ENCODE measurements around the gene RAD51D. TPM values are rescaled to one million over a fixed set of nuclear protein-coding genes. Genes with fewer than 3 reads are reported as not detected.
"Not testable (repeated sequence)": the region's sequence is repeated elsewhere in the genome, so short reads cannot be mapped to it uniquely, and the experiment has no call there.

RAD51D gene
- total RNA-seq, 2 experiments from 2014 or later, result 6.2 to 8.6 TPM

GRCh38 chr17:35152421-35153140, 32.9 kb upstream of the RAD51D start:
- intact Hi-C loops (cut with DNase I, micrococcal nuclease), result no loop called here
- no peaks in the 10 kb centered on the region for H3K4me1 Mint-ChIP-seq (ENCODE audit: low read depth)
- CTCF ChIA-PET, result no interaction called here
- no peaks in the 10 kb centered on the region for H3K36me3 Mint-ChIP-seq (ENCODE audit: low read depth)
- H3K9me3 Mint-ChIP-seq, result no peaks in the 10 kb centered on the region
- H3K4me1 ChIP-seq (ENCODE audit: insufficient read depth, low read length), result no peaks in the 10 kb centered on the region
- H3K4me3 Mint-ChIP-seq, result no peak overlapping the region
- no peaks in the 10 kb centered on the region for H3K27me3 ChIP-seq (ENCODE audit: control insufficient read depth in 1 of 2, insufficient read depth in 2 of 2, low read length in 2 of 2)
- no peak for TF ChIP-seq CTCF (IDR thresholded peaks at IDR 0.05)
- H3K27ac ChIP-seq (ENCODE audit: low read depth in 1 of 2, low read length in 2 of 2), result no peak overlapping the region
- no peak for ATAC-seq (ENCODE audit: poor library complexity)
- no peak overlapping the region for H3K4me3 ChIP-seq (ENCODE audit: low read length)
- H3K27ac Mint-ChIP-seq, result no peak overlapping the region
- H3K27me3 Mint-ChIP-seq, result no peaks in the 10 kb centered on the region
- POLR2A ChIA-PET, result interaction anchor here (0.6 kb wide), 1 partner anchor 437 kb away, joined by 6 read pairs; no protein-coding TSS in a partner anchor
- DNase-seq, result no peak
- no peaks in the 10 kb centered on the region for H3K9me3 ChIP-seq (ENCODE audit: control insufficient read depth in 1 of 2, insufficient read depth in 1 of 2, low read length in 2 of 2)
- no peaks in the 10 kb centered on the region for H3K36me3 ChIP-seq (ENCODE audit: insufficient read depth, low read length)

GRCh38 chr17:35151080-35151479, 31.4 kb upstream of the RAD51D start:
- H3K4me1 ChIP-seq (ENCODE audit: insufficient read depth, low read length); H3K27me3 ChIP-seq (ENCODE audit: control insufficient read depth in 1 of 2, insufficient read depth in 2 of 2, low read length in 2 of 2); CTCF ChIA-PET; H3K36me3 Mint-ChIP-seq (ENCODE audit: low read depth); H3K27ac ChIP-seq (ENCODE audit: low read depth in 1 of 2, low read length in 2 of 2); H3K27ac Mint-ChIP-seq; H3K4me3 ChIP-seq (ENCODE audit: low read length); DNase-seq; H3K36me3 ChIP-seq (ENCODE audit: insufficient read depth, low read length); intact Hi-C loops (cut with DNase I, micrococcal nuclease); ATAC-seq (ENCODE audit: poor library complexity); H3K4me1 Mint-ChIP-seq (ENCODE audit: low read depth); H3K27me3 Mint-ChIP-seq; H3K9me3 ChIP-seq (ENCODE audit: control insufficient read depth in 1 of 2, insufficient read depth in 1 of 2, low read length in 2 of 2); H3K9me3 Mint-ChIP-seq; H3K4me3 Mint-ChIP-seq: not testable (repeated sequence)
- POLR2A ChIA-PET, result interaction anchor here (0.8 kb wide), 1 partner anchor 9 kb away, joined by 3 read pairs; the partner anchor contains the start of gene NLE1

- TF ChIP-seq CTCF (IDR thresholded peaks at IDR 0.05), result no peak
- no peaks in the 10 kb centered on the region for H3K4me1 Mint-ChIP-seq (ENCODE audit: low read depth)
- Histone ChIP-seq H3K4me3 (ENCODE audit: low read length) (no peak overlapping the region), H3K9me3 (ENCODE audit: control insufficient read depth in 1 of 2, insufficient read depth in 1 of 2, low read length in 2 of 2) (no peaks in the 10 kb centered on the region), H3K36me3 (ENCODE audit: insufficient read depth, low read length) (no peaks in the 10 kb centered on the region), H3K27me3 (ENCODE audit: control insufficient read depth in 1 of 2, insufficient read depth in 2 of 2, low read length in 2 of 2) (no peaks in the 10 kb centered on the region), H3K4me1 (ENCODE audit: insufficient read depth, low read length) (no peaks in the 10 kb centered on the region), H3K27ac (ENCODE audit: low read depth in 1 of 2, low read length in 2 of 2) (no peak overlapping the region)
- DNase-seq, result no peak
- H3K27ac Mint-ChIP-seq, result no peak overlapping the region
- H3K27me3 Mint-ChIP-seq, result no peaks in the 10 kb centered on the region
- ChIA-PET CTCF (no interaction called here), POLR2A (interaction anchor here (0.8 kb wide), 1 partner anchor 8 kb away, joined by 3 read pairs; the partner anchor contains the start of gene NLE1)
- no peaks in the 10 kb centered on the region for H3K9me3 Mint-ChIP-seq
- no peaks in the 10 kb centered on the region for H3K36me3 Mint-ChIP-seq (ENCODE audit: low read depth)
- ATAC-seq (ENCODE audit: poor library complexity), result no peak
- no peak overlapping the region for H3K4me3 Mint-ChIP-seq
- intact Hi-C loops (cut with DNase I, micrococcal nuclease), result no loop called here
Measured at GRCh38 chr17:35149941-35150340, 30.3 kb upstream of the RAD51D start.

- ATAC-seq (ENCODE audit: poor library complexity) (no peak), DNase-seq (no peak)
- H3K27me3 ChIP-seq (ENCODE audit: control insufficient read depth in 1 of 2, insufficient read depth in 2 of 2, low read length in 2 of 2), result no peaks in the 10 kb centered on the region
- Mint-ChIP-seq H3K27me3 (no peaks in the 10 kb centered on the region), H3K27ac (no peak overlapping the region), H3K9me3 (no peaks in the 10 kb centered on the region), H3K4me1 (ENCODE audit: low read depth) (peaks cover 7% of the 10 kb centered on the region), H3K36me3 (ENCODE audit: low read depth) (no peaks in the 10 kb centered on the region), H3K4me3 (no peak overlapping the region)
- H3K36me3 ChIP-seq (ENCODE audit: insufficient read depth, low read length), result no peaks in the 10 kb centered on the region
- ChIA-PET POLR2A (no interaction called here), CTCF (no interaction called here)
- no peak overlapping the region for H3K27ac ChIP-seq (ENCODE audit: low read depth in 1 of 2, low read length in 2 of 2)
- TF ChIP-seq CTCF (IDR thresholded peaks at IDR 0.05), result no peak
- H3K4me1 ChIP-seq (ENCODE audit: insufficient read depth, low read length), result no peaks in the 10 kb centered on the region
- no peaks in the 10 kb centered on the region for H3K9me3 ChIP-seq (ENCODE audit: control insufficient read depth in 1 of 2, insufficient read depth in 1 of 2, low read length in 2 of 2)
- intact Hi-C loops (cut with DNase I, micrococcal nuclease), result no loop called here
- no peak overlapping the region for H3K4me3 ChIP-seq (ENCODE audit: low read length)
Measured at GRCh38 chr17:35148144-35148543, 28.5 kb upstream of the RAD51D start.

Measured in CD4-positive, alpha-beta T cell (primary cell).